HCT116 (cell line): ENCODE results near the gene LMNA. TPM values are rescaled to one million over a fixed set of nuclear protein-coding genes. Genes with fewer than 3 reads are reported as not detected.
A peak's percentile ranks its signal among the peaks of the same experiment; 100 is the strongest.

Experiments
- ATAC-seq: fragments of 200-7000 bp; cut with Tn5 transposase; 2 replicates; pipeline ENCODE4 v1.9.1; 2020; ENCODE audit warnings: mild to moderate bottlenecking, moderate library complexity
- BruUV-seq: library from RNA; stranded (reverse); fragments of 400-500 nt; replicated peaks from 2 replicates; lab custom pipeline; 2021; lab: Mats Ljungman, UMichigan
- CTCF ChIA-PET: fragments of 300-600 bp; sonication (Branson Sonifier 250); formaldehyde crosslinking; loops from one replicate; lab custom pipeline; 2021; ENCODE audit warnings: antibody characterized with exemption; lab: Charles Lee
- POLR2A ChIA-PET: fragments of 300-600, 350-600 bp; sonication (Branson Sonifier 250); formaldehyde crosslinking; loops from one replicate; lab custom pipeline; 2021; ENCODE audit warnings: antibody characterized with exemption; lab: Charles Lee
- RAD21 ChIA-PET, 2 experiments: fragments of 300-600 bp; sonication (Branson Sonifier 250); formaldehyde crosslinking; loops; one replicate each; lab custom pipeline; 2023; ENCODE audit warnings: low total read pairs in 2 of 2; ENCODE audit not compliant: uncharacterized antibody in 2 of 2, unreplicated experiment in 2 of 2, low non-redundant PET in 1 of 2; lab: Charles Lee
- DNase-seq: peaks from one replicate; pipeline ENCODE4 v3.0.0-alpha.2; 2010; ENCODE audit warnings: low read depth, low spot score
- H2AFZ ChIP-seq: fragments of 200-600 bp; shearing (Covaris generic), sonication (generic); 2 replicates; pipeline ENCODE4 v1.6.1; 2017; ENCODE audit warnings: low read depth, mixed run types, mixed read lengths, antibody characterized with exemption, low read length; ENCODE audit not compliant: poor library complexity, severe bottlenecking
- H3K27ac ChIP-seq: 2 replicates; pipeline ENCODE4 v1.5.1; 2012; ENCODE audit warnings: low read depth, low read length
- H3K27me3 ChIP-seq: fragments of 200-600 bp; sonication (generic); 2 replicates; pipeline ENCODE4 v1.6.1; 2016; ENCODE audit warnings: mixed run types, low read length, mixed read lengths; ENCODE audit not compliant: insufficient read depth
- H3K36me3 ChIP-seq, 2 experiments: fragments of 200-500 bp in 1 of 2; fragments of 200-600 bp in 1 of 2; sonication (Bioruptor generic) in 1 of 2; sonication (generic) in 1 of 2; 2 replicates each; pipeline versions ENCODE4 v1.5.1 to v1.6.1; 2014 to 2016; ENCODE audit warnings: low read length in 2 of 2, inconsistent platforms in 1 of 2, mixed read lengths in 1 of 2, mixed run types in 1 of 2; ENCODE audit not compliant: insufficient read depth in 2 of 2, control insufficient read depth in 1 of 2
- H3K4me1 ChIP-seq, 2 experiments: fragments of 200-600 bp in 1 of 2; sonication (generic) in 1 of 2; 2 replicates each; pipeline versions ENCODE4 v1.5.1 to v1.6.1; 2012 to 2017; ENCODE audit warnings: low read length in 2 of 2, inconsistent platforms in 1 of 2, mild to moderate bottlenecking in 1 of 2, mixed read lengths in 1 of 2, mixed run types in 1 of 2, moderate library complexity in 1 of 2; ENCODE audit not compliant: insufficient read depth in 2 of 2, control insufficient read depth in 1 of 2
- H3K4me2 ChIP-seq: fragments of 200-600 bp; sonication (generic); 2 replicates; pipeline ENCODE4 v1.6.1; 2017; ENCODE audit warnings: mixed run types, low read length, mixed read lengths
- H3K4me3 ChIP-seq, 2 experiments: fragments of 200-600 bp in 1 of 2; sonication (generic) in 1 of 2; replicated peaks in 1 of 2; 2 replicates each; pipeline ENCODE4 v1.5.1; 2011 to 2016; ENCODE audit warnings: low read length in 2 of 2, control low read depth in 1 of 2, low read depth in 1 of 2, mild to moderate bottlenecking in 1 of 2, mixed read lengths in 1 of 2, mixed run types in 1 of 2
- H3K79me2 ChIP-seq: fragments of 200-600 bp; sonication (generic); 2 replicates; pipeline ENCODE4 v1.6.1; 2017; ENCODE audit warnings: mild to moderate bottlenecking, mixed run types, low read length, moderate library complexity, mixed read lengths; ENCODE audit not compliant: insufficient read depth
- H3K9ac ChIP-seq: fragments of 200-600 bp; sonication (generic); 2 replicates; pipeline ENCODE4 v1.6.1; 2016; ENCODE audit warnings: low read length, mixed read lengths
- H3K9me2 ChIP-seq: fragments of 200-600 bp; sonication (generic), shearing (Covaris generic); 2 replicates; pipeline ENCODE4 v1.6.1; 2017; ENCODE audit warnings: mixed run types, mild to moderate bottlenecking, moderate library complexity; ENCODE audit not compliant: insufficient read depth
- H3K9me3 ChIP-seq, 2 experiments: fragments of 200-500 bp in 1 of 2; fragments of 200-600 bp in 1 of 2; sonication (Bioruptor generic) in 1 of 2; sonication (generic) in 1 of 2; 2 replicates each; pipeline ENCODE4 v1.6.1; 2014 to 2017; ENCODE audit warnings: low read length in 2 of 2, mixed read lengths in 2 of 2, inconsistent platforms in 1 of 2, low read depth in 1 of 2, mild to moderate bottlenecking in 1 of 2, mixed run types in 1 of 2, moderate library complexity in 1 of 2; ENCODE audit not compliant: control insufficient read depth in 1 of 2, insufficient read depth in 1 of 2
- H4K20me1 ChIP-seq: fragments of 200-600 bp; sonication (generic), shearing (Covaris generic); 2 replicates; pipeline ENCODE4 v1.6.1; 2017; ENCODE audit warnings: mixed run types, mild to moderate bottlenecking, moderate library complexity; ENCODE audit not compliant: insufficient read depth
- CEBPB ChIP-seq: IDR thresholded peaks from 2 replicates; pipeline ENCODE4 v1.6.1; 2012; ENCODE audit warnings: low read depth
- EGR1 ChIP-seq: IDR thresholded peaks from 2 replicates; pipeline ENCODE4 v1.6.1; 2012; ENCODE audit warnings: low read depth
- EZH2phosphoT487 ChIP-seq: fragments of 200-600 bp; IDR thresholded peaks from 2 replicates; pipeline ENCODE4 v1.6.1; 2018; ENCODE audit warnings: antibody characterized with exemption, borderline replicate concordance
- FOSL1 ChIP-seq: IDR thresholded peaks from 2 replicates; pipeline ENCODE4 v1.6.1; 2012; ENCODE audit warnings: low read depth
- JUND ChIP-seq: IDR thresholded peaks from 2 replicates; pipeline ENCODE4 v1.6.1; 2012
- POLR2AphosphoS5 ChIP-seq: IDR thresholded peaks from 2 replicates; pipeline ENCODE4 v1.6.1; 2011; ENCODE audit warnings: mild to moderate bottlenecking, low read depth, low read length, moderate library complexity
- RAD21 ChIP-seq: IDR thresholded peaks from 2 replicates; pipeline ENCODE4 v1.6.1; 2012; ENCODE audit warnings: low read depth, mild to moderate bottlenecking
- SIN3A ChIP-seq: IDR thresholded peaks from 2 replicates; pipeline ENCODE4 v1.6.1; 2012; ENCODE audit warnings: low read depth
- SP1 ChIP-seq: IDR thresholded peaks from 2 replicates; pipeline ENCODE4 v1.6.1; 2012; ENCODE audit warnings: low read depth
- SRF ChIP-seq: IDR thresholded peaks from 2 replicates; pipeline ENCODE4 v1.6.1; 2012; ENCODE audit warnings: low read depth
- TCF7L2 ChIP-seq: IDR thresholded peaks from 2 replicates; pipeline ENCODE4 v1.7.0; 2011; ENCODE audit warnings: borderline replicate concordance, inconsistent platforms; ENCODE audit not compliant: insufficient read depth, insufficient read length; ENCODE audit errors: extremely low read depth
- ZFX ChIP-seq: fragments of 450-650 bp; IDR thresholded peaks from 2 replicates; pipeline ENCODE4 v1.6.1; 2017
- ZNF274 ChIP-seq: fragments of 200-500 bp; sonication (Bioruptor generic); IDR thresholded peaks from 2 replicates; pipeline ENCODE4 v1.6.1; 2014; ENCODE audit warnings: mild to moderate bottlenecking, low read depth, low read length, inconsistent platforms
- intact Hi-C: fragments of 100-400 bp; cut with micrococcal nuclease; formaldehyde crosslinking; loops from 2 replicates; pipeline ENCODE4 v1.10.0; 2022
- total RNA-seq: library from RNA; stranded (reverse); gene quantifications from one replicate; pipeline ENCODE4 v1.2.1, GENCODE V29; 2021; ENCODE audit not compliant: unreplicated experiment
- TF ChIP-seq, protein P1 (sequence below): IDR thresholded peaks from 2 replicates; pipeline ENCODE4 v1.6.1; 2012
- TF ChIP-seq, protein P2 (sequence below): IDR thresholded peaks from 2 replicates; pipeline ENCODE4 v1.6.1; 2012
- TF ChIP-seq, protein P3 (sequence below), 3 experiments: fragments of 200-600 bp in 1 of 3; sonication (generic) in 1 of 3; IDR thresholded peaks in 2 of 3; conservative IDR thresholded peaks in 1 of 3; 2 replicates each; pipeline ENCODE4 v1.5.1; 2012 to 2017; ENCODE audit warnings: low read depth in 2 of 3, low read length in 2 of 3, antibody characterized with exemption in 1 of 3, borderline replicate concordance in 1 of 3, control low read depth in 1 of 3, mild to moderate bottlenecking in 1 of 3, mixed read lengths in 1 of 3, mixed run types in 1 of 3, moderate library complexity in 1 of 3; ENCODE audit not compliant: insufficient read depth in 1 of 3

LMNA gene
- total RNA-seq, 1 experiment from 2014 or later, result 528 TPM

DNA sequence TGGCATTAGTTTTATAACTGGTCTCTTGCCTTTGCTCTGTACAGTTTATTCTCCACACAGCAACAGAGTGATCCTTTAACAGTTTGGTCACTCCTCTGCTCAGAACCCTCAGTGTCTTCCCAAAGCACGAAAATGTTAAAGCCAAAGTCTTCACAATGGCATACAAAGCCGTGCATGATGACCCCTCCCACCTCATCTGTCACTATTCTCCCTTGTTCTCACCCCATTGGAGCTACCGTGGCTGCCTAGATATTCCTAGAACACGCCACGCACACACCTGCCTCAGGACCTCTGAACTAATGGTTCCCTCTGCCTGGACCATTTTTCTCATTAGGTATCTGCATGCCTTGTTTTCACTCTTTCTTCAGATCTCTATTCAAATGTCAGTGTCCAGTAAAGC lies 30.2 kb downstream of the LMNA start (continued):
- TF ChIP-seq, protein P1, sequence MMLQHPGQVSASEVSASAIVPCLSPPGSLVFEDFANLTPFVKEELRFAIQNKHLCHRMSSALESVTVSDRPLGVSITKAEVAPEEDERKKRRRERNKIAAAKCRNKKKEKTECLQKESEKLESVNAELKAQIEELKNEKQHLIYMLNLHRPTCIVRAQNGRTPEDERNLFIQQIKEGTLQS, result no peak
- TF ChIP-seq, protein P2, sequence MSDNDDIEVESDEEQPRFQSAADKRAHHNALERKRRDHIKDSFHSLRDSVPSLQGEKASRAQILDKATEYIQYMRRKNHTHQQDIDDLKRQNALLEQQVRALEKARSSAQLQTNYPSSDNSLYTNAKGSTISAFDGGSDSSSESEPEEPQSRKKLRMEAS, result no peak
- TF ChIP-seq SRF (no peak), POLR2AphosphoS5 (no peak), SP1 (no peak), RAD21 (no peak), FOSL1 (no peak), SIN3A (no peak)
- TF ChIP-seq, protein P3, sequence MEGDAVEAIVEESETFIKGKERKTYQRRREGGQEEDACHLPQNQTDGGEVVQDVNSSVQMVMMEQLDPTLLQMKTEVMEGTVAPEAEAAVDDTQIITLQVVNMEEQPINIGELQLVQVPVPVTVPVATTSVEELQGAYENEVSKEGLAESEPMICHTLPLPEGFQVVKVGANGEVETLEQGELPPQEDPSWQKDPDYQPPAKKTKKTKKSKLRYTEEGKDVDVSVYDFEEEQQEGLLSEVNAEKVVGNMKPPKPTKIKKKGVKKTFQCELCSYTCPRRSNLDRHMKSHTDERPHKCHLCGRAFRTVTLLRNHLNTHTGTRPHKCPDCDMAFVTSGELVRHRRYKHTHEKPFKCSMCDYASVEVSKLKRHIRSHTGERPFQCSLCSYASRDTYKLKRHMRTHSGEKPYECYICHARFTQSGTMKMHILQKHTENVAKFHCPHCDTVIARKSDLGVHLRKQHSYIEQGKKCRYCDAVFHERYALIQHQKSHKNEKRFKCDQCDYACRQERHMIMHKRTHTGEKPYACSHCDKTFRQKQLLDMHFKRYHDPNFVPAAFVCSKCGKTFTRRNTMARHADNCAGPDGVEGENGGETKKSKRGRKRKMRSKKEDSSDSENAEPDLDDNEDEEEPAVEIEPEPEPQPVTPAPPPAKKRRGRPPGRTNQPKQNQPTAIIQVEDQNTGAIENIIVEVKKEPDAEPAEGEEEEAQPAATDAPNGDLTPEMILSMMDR (IDR thresholded peaks at IDR 0.05 in 2 of 3, conservative IDR thresholded peaks at IDR 0.05 in 1 of 3; ENCODE audit: borderline replicate concordance in 1 of 3, insufficient read depth in 1 of 3, low read depth in 2 of 3, low read length in 2 of 3), result no peak

DNA sequence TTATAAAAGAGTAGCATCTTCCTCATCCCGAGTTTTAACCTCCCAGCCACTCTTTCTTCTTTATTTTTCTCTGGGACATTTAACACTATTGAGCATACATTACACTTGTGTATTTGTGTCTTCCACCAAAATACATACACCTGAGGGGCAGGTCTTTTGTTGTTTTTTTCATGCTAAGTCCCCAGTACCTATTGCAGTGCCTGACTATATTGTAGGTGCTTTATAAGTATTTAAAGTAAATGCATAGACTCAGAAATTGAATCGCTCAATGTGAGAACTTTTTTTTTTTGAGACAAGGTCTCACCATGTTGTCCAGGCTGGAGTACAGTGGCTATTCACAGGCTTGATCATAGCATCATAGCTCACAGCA lies 31.1 kb downstream of the LMNA start:
- ATAC-seq (no peak), DNase-seq (no peak)
- Histone ChIP-seq H2AFZ (no peak overlapping the region), H3K27me3 (no peaks in the 10 kb centered on the region; the same call in 1 of the 2 replicates), H4K20me1 (no peaks in the 10 kb centered on the region), H3K27ac (no peak overlapping the region), H3K36me3 (no peaks in the 10 kb centered on the region; a peak in 1 of 4 replicates), H3K9me3 (no peaks in the 10 kb centered on the region), H3K4me3 (no peak overlapping the region), H3K9me2 (no peaks in the 10 kb centered on the region), H3K4me1 (peaks cover 9 to 17% of the 10 kb centered on the region in 2 experiments), H3K79me2 (no peaks in the 10 kb centered on the region), H3K9ac (no peak overlapping the region), H3K4me2 (peak overlapping the region; percentile 40)
- ChIA-PET POLR2A (interaction anchor here (0.9 to 1.1 kb wide), 3 partner anchors 16 to 67 kb away, joined by 3 to 4 read pairs (median 3); partner anchors contain the start of gene PMF1), RAD21 (interaction anchor here (0.9 to 1.5 kb wide), 4 partner anchors 15 to 80 kb away, joined by 3 to 19 read pairs (median 5); partner anchors contain the start of gene PMF1 (in 1 of the 2)), CTCF (interaction anchor here (0.5 to 8.1 kb wide), 15 partner anchors 10 to 174 kb away, joined by 3 to 98 read pairs (median 5); partner anchors contain the start of genes PMF1, SLC25A44 and SMG5)
- intact Hi-C loops, result loop anchor here (1.0 to 10.0 kb wide), 3 partner anchors 55 to 299 kb away; no protein-coding TSS in a partner anchor
- no TSS peak for BruUV-seq
- TF ChIP-seq ZNF274, result no peak
- TF ChIP-seq ZFX, result no peak
- TF ChIP-seq POLR2AphosphoS5, result no peak
- no peak for TF ChIP-seq EGR1
- TF ChIP-seq, protein P3 (IDR thresholded peaks at IDR 0.05 in 2 of 3, conservative IDR thresholded peaks at IDR 0.05 in 1 of 3; ENCODE audit: borderline replicate concordance in 1 of 3, insufficient read depth in 1 of 3, low read depth in 2 of 3, low read length in 2 of 3), result no peak
- no peak for TF ChIP-seq CEBPB
- no peak for TF ChIP-seq EZH2phosphoT487
- no peak for TF ChIP-seq JUND
- TF ChIP-seq FOSL1, result no peak
- no peak for TF ChIP-seq TCF7L2
- TF ChIP-seq, protein P2, result no peak
